H1 (cell line): ENCODE data around the gene NME8. TPM values are rescaled to one million over a fixed set of nuclear protein-coding genes. Genes with fewer than 3 reads are reported as not detected.

Experiments used
- ATF2 ChIP-seq: IDR thresholded peaks from 2 replicates; pipeline ENCODE4 v1.6.1; 2012; ENCODE audit warnings: low read length, inconsistent platforms
- CEBPB ChIP-seq: IDR thresholded peaks from 2 replicates; pipeline ENCODE4 v1.6.1; 2012; ENCODE audit warnings: low read depth, low read length
- CTCF ChIP-seq, 3 experiments: IDR thresholded peaks; 1 replicate in 2 of 3; 2 replicates in 1 of 3; pipeline versions ENCODE4 v1.5.1 to v1.6.1; 2011; ENCODE audit warnings: low read length in 3 of 3, mild to moderate bottlenecking in 3 of 3, inconsistent platforms in 2 of 3, low read depth in 1 of 3, moderate library complexity in 1 of 3; ENCODE audit not compliant: insufficient read depth in 1 of 3; ENCODE audit errors: control extremely low read depth in 1 of 3
- E2F6 ChIP-seq: IDR thresholded peaks from 2 replicates; pipeline ENCODE4 v1.6.1; 2012; ENCODE audit warnings: inconsistent platforms
- GABPA ChIP-seq: IDR thresholded peaks from 2 replicates; pipeline ENCODE4 v1.6.1; 2011; ENCODE audit warnings: mild to moderate bottlenecking, low read length, moderate library complexity, borderline replicate concordance; ENCODE audit not compliant: insufficient read depth
- GTF2F1 ChIP-seq: IDR thresholded peaks from 2 replicates; pipeline ENCODE4 v1.6.1; 2012; ENCODE audit warnings: low read depth, low read length, improper control_type of control experiment, borderline replicate concordance
- HDAC2 ChIP-seq, 2 experiments: fragments of 300-600 bp in 1 of 2; sonication (generic) in 1 of 2; IDR thresholded peaks; 2 replicates each; pipeline ENCODE4 v1.6.1; 2011 to 2012; ENCODE audit warnings: low read depth in 2 of 2, low read length in 2 of 2, mild to moderate bottlenecking in 2 of 2, moderate library complexity in 2 of 2, borderline replicate concordance in 1 of 2, inconsistent platforms in 1 of 2
- JUND ChIP-seq: IDR thresholded peaks from 2 replicates; pipeline ENCODE4 v1.6.1; 2011; ENCODE audit warnings: mild to moderate bottlenecking, improper control_type of control experiment, low read length
- KDM1A ChIP-seq: fragments of 200-600, 300-600 bp; sonication (generic); IDR thresholded peaks from 2 replicates; pipeline ENCODE4 v1.7.1; 2016; ENCODE audit warnings: mild to moderate bottlenecking, low read length, borderline replicate concordance
- NANOG ChIP-seq: IDR thresholded peaks from 2 replicates; pipeline ENCODE4 v1.6.1; 2011; ENCODE audit warnings: low read length, low read depth, mild to moderate bottlenecking, inconsistent platforms; ENCODE audit not compliant: insufficient read depth, poor library complexity, severe bottlenecking
- PHF8 ChIP-seq: fragments of 200-600 bp; sonication (generic); conservative IDR thresholded peaks from 2 replicates; pipeline ENCODE4 v1.7.1; 2012; ENCODE audit warnings: low read depth, mild to moderate bottlenecking, inconsistent platforms, low read length, moderate library complexity
- POU5F1 ChIP-seq: IDR thresholded peaks from 2 replicates; pipeline ENCODE4 v1.6.1; 2011; ENCODE audit warnings: low read depth, mild to moderate bottlenecking, low read length, moderate library complexity
- RFX5 ChIP-seq: IDR thresholded peaks from 2 replicates; pipeline ENCODE4 v1.6.1; 2011; ENCODE audit warnings: low read depth, low read length, improper control_type of control experiment, borderline replicate concordance
- SIX5 ChIP-seq: IDR thresholded peaks from 2 replicates; pipeline ENCODE4 v1.6.1; 2011; ENCODE audit warnings: mild to moderate bottlenecking, low read depth, low read length
- USF2 ChIP-seq: IDR thresholded peaks from 2 replicates; pipeline ENCODE4 v1.6.1; 2011; ENCODE audit warnings: low read length, improper control_type of control experiment
- ZNF274 ChIP-seq: IDR thresholded peaks from 2 replicates; pipeline ENCODE4 v1.7.0; 2012; ENCODE audit warnings: low read length, borderline replicate concordance; ENCODE audit errors: extremely low read depth
- polyA plus RNA-seq, 7 experiments: library from polyadenylated mRNA; depleted of rRNA in 3 of 7; stranded (reverse) in 5 of 7; unstranded in 2 of 7; fragments of >200 nt in 5 of 7; fragments of 200-250 nt in 2 of 7; gene quantifications; 1 replicate in 5 of 7; 2 replicates in 1 of 7; 4 replicates in 1 of 7; pipeline versions ENCODE4 v1.2.1 to v1.2.3, GENCODE V29; 2011 to 2013; ENCODE audit warnings: missing spikeins in 2 of 7, mixed read lengths in 2 of 7
- total RNA-seq: library from RNA; stranded (reverse); fragmentation: NEBNext Ultra II Directional; extraction: Animal tissue kit (Norgen Biotek cat#: 25700); gene quantifications from 2 replicates; pipeline ENCODE4 v1.2.1, GENCODE V29; 2021

NME8 gene
- total and polyA plus RNA-seq, 2 of the 8 experiments (the other 6 are each of a cell fraction or from before 2014, with no cell fraction given): 0.22 to 0.44 TPM

GRCh38 chr7:37920849-37921805 lies 72.7 kb downstream of the NME8 start (continued):
- no peak for TF ChIP-seq USF2
- TF ChIP-seq HDAC2 (IDR thresholded peaks at IDR 0.05; ENCODE audit: borderline replicate concordance in 1 of 2, low read depth in 2 of 2, low read length in 2 of 2): peak in 1 of 2 experiments; percentile 75; a peak in 1 of 4 replicates
- TF ChIP-seq ZNF274: no peak
- no peak for TF ChIP-seq CEBPB
- TF ChIP-seq POU5F1: no peak
- TF ChIP-seq E2F6: peak; percentile 68
- TF ChIP-seq GTF2F1: no peak
- TF ChIP-seq JUND: no peak
- TF ChIP-seq PHF8: 0 out of 2 replicates have a peak, but pooled peaks have one; percentile 57
- TF ChIP-seq KDM1A: no peak
- peak in 1 of 3 experiments; percentile 9; a peak in 1 of 4 replicates for TF ChIP-seq CTCF (IDR thresholded peaks at IDR 0.05; ENCODE audit: control extremely low read depth in 1 of 3, insufficient read depth in 1 of 3, low read depth in 1 of 3, low read length in 3 of 3)
- no peak for TF ChIP-seq GABPA
- TF ChIP-seq RFX5: no peak
- TF ChIP-seq NANOG: no peak
- no peak for TF ChIP-seq SIX5
- TF ChIP-seq ATF2: no peak
